ENCODE measurements around the gene IFT122.

DNA sequence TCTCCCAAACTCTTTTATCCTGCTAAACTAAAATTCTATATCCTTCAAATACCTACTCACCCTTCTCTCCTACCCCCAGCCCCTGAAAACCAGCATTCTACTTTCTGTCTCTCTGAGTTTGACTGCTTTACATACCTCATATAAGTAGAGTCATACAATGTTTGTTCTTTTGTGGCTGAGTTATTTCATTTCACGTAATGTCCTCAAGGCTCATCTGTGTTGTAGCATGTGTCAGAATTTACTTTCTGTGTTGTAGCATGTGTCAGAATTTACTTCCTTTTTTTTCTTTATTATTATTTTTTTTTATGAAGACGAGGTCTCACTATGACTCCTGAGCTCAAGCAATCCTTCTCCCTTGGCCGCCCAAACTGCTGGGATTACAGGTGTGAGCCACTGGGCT, 20.1 kb downstream of the IFT122 start:
- TF ChIP-seq, protein P1, sequence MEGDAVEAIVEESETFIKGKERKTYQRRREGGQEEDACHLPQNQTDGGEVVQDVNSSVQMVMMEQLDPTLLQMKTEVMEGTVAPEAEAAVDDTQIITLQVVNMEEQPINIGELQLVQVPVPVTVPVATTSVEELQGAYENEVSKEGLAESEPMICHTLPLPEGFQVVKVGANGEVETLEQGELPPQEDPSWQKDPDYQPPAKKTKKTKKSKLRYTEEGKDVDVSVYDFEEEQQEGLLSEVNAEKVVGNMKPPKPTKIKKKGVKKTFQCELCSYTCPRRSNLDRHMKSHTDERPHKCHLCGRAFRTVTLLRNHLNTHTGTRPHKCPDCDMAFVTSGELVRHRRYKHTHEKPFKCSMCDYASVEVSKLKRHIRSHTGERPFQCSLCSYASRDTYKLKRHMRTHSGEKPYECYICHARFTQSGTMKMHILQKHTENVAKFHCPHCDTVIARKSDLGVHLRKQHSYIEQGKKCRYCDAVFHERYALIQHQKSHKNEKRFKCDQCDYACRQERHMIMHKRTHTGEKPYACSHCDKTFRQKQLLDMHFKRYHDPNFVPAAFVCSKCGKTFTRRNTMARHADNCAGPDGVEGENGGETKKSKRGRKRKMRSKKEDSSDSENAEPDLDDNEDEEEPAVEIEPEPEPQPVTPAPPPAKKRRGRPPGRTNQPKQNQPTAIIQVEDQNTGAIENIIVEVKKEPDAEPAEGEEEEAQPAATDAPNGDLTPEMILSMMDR (IDR thresholded peaks at IDR 0.05): no peak
- TF ChIP-seq POLR2A (IDR thresholded peaks at IDR 0.05): no peak

Data from right lobe of liver (tissue), 4 donors.